ENCODE measurements around the gene ACE.

ACE gene

GRCh38 chr17:63494300-63494928 is 17.6 kb downstream of the ACE start:
- Histone ChIP-seq H3K4me1 (ENCODE audit: control insufficient read depth, insufficient read depth, low read length) (peaks cover 8% of the 10 kb centered on the region; the same call in 1 of the 2 replicates), H3K27ac (ENCODE audit: low read depth, low read length) (no peak overlapping the region), H3K9ac (ENCODE audit: low read depth, low read length) (no peak overlapping the region), H3K4me3 (ENCODE audit: low read depth, low read length) (no peak overlapping the region), H3K27me3 (ENCODE audit: control insufficient read depth, insufficient read depth, low read length) (no peaks in the 10 kb centered on the region), H3K9me3 (ENCODE audit: control insufficient read depth, insufficient read depth, low read length) (no peaks in the 10 kb centered on the region), H3K36me3 (ENCODE audit: control insufficient read depth, insufficient read depth, low read length) (no peaks in the 10 kb centered on the region)

GRCh38 chr17:63495491-63495890 is 18.6 kb downstream of the ACE start:
- Histone ChIP-seq H3K4me3 (ENCODE audit: low read depth, low read length) (no peak overlapping the region), H3K4me1 (ENCODE audit: control insufficient read depth, insufficient read depth, low read length) (peaks cover 8% of the 10 kb centered on the region; the same call in 1 of the 2 replicates), H3K27ac (ENCODE audit: low read depth, low read length) (no peak overlapping the region), H3K9me3 (ENCODE audit: control insufficient read depth, insufficient read depth, low read length) (no peaks in the 10 kb centered on the region), H3K9ac (ENCODE audit: low read depth, low read length) (no peak overlapping the region), H3K36me3 (ENCODE audit: control insufficient read depth, insufficient read depth, low read length) (no peaks in the 10 kb centered on the region), H3K27me3 (ENCODE audit: control insufficient read depth, insufficient read depth, low read length) (no peaks in the 10 kb centered on the region)

- H3K27me3 ChIP-seq (ENCODE audit: control insufficient read depth, insufficient read depth, low read length) = no peaks in the 10 kb centered on the region
Measured at GRCh38 chr17:63496177-63496576, 19.3 kb downstream of the ACE start.

GRCh38 chr17:63496663-63497400 is 20.0 kb downstream of the ACE start:
- Histone ChIP-seq H3K4me3 (ENCODE audit: low read depth, low read length) (no peak overlapping the region), H3K27ac (ENCODE audit: low read depth, low read length) (no peak overlapping the region), H3K4me1 (ENCODE audit: control insufficient read depth, insufficient read depth, low read length) (peaks cover 8% of the 10 kb centered on the region; the same call in 1 of the 2 replicates), H3K27me3 (ENCODE audit: control insufficient read depth, insufficient read depth, low read length) (no peaks in the 10 kb centered on the region), H3K36me3 (ENCODE audit: control insufficient read depth, insufficient read depth, low read length) (no peaks in the 10 kb centered on the region), H3K9ac (ENCODE audit: low read depth, low read length) (no peak overlapping the region), H3K9me3 (ENCODE audit: control insufficient read depth, insufficient read depth, low read length) (no peaks in the 10 kb centered on the region)

More at GRCh38 chr17:63496177-63496576, 19.3 kb downstream of the ACE start:
- Histone ChIP-seq H3K4me1 (ENCODE audit: control insufficient read depth, insufficient read depth, low read length) (peaks cover 8% of the 10 kb centered on the region; the same call in 1 of the 2 replicates), H3K36me3 (ENCODE audit: control insufficient read depth, insufficient read depth, low read length) (no peaks in the 10 kb centered on the region), H3K9ac (ENCODE audit: low read depth, low read length) (no peak overlapping the region), H3K4me3 (ENCODE audit: low read depth, low read length) (no peak overlapping the region), H3K9me3 (ENCODE audit: control insufficient read depth, insufficient read depth, low read length) (no peaks in the 10 kb centered on the region), H3K27ac (ENCODE audit: low read depth, low read length) (no peak overlapping the region)

- no peaks in the 10 kb centered on the region for H3K36me3 ChIP-seq (ENCODE audit: control insufficient read depth, insufficient read depth, low read length)
- H3K9ac ChIP-seq (ENCODE audit: low read depth, low read length) = no peak overlapping the region
- no peak overlapping the region for H3K4me3 ChIP-seq (ENCODE audit: low read depth, low read length)
- H3K9me3 ChIP-seq (ENCODE audit: control insufficient read depth, insufficient read depth, low read length) = no peaks in the 10 kb centered on the region
- no peaks in the 10 kb centered on the region for H3K27me3 ChIP-seq (ENCODE audit: control insufficient read depth, insufficient read depth, low read length)
- H3K4me1 ChIP-seq (ENCODE audit: control insufficient read depth, insufficient read depth, low read length) = peaks cover 8% of the 10 kb centered on the region; the same call in 1 of the 2 replicates
- H3K27ac ChIP-seq (ENCODE audit: low read depth, low read length) = no peak overlapping the region
Measured at GRCh38 chr17:63497708-63498483, 21.0 kb downstream of the ACE start.

- H3K4me3 ChIP-seq (ENCODE audit: low read depth, low read length) = no peak overlapping the region
- H3K27ac ChIP-seq (ENCODE audit: low read depth, low read length) = no peak overlapping the region
- H3K4me1 ChIP-seq (ENCODE audit: control insufficient read depth, insufficient read depth, low read length) = peaks cover 8% of the 10 kb centered on the region; the same call in 1 of the 2 replicates
- no peak overlapping the region for H3K9ac ChIP-seq (ENCODE audit: low read depth, low read length)
- no peaks in the 10 kb centered on the region for H3K27me3 ChIP-seq (ENCODE audit: control insufficient read depth, insufficient read depth, low read length)
- no peaks in the 10 kb centered on the region for H3K9me3 ChIP-seq (ENCODE audit: control insufficient read depth, insufficient read depth, low read length)
- H3K36me3 ChIP-seq (ENCODE audit: control insufficient read depth, insufficient read depth, low read length) = no peaks in the 10 kb centered on the region
Measured at GRCh38 chr17:63498626-63499195, 21.9 kb downstream of the ACE start.

GRCh38 chr17:63500543-63501390 is 23.9 kb downstream of the ACE start:
- no peak overlapping the region for H3K9ac ChIP-seq (ENCODE audit: low read depth, low read length)
- no peak overlapping the region for H3K27ac ChIP-seq (ENCODE audit: low read depth, low read length)
- H3K4me1 ChIP-seq (ENCODE audit: control insufficient read depth, insufficient read depth, low read length) = peaks cover 8% of the 10 kb centered on the region; the same call in 1 of the 2 replicates
- H3K27me3 ChIP-seq (ENCODE audit: control insufficient read depth, insufficient read depth, low read length) = no peaks in the 10 kb centered on the region
- no peak overlapping the region for H3K4me3 ChIP-seq (ENCODE audit: low read depth, low read length)
- H3K36me3 ChIP-seq (ENCODE audit: control insufficient read depth, insufficient read depth, low read length) = no peaks in the 10 kb centered on the region
- no peaks in the 10 kb centered on the region for H3K9me3 ChIP-seq (ENCODE audit: control insufficient read depth, insufficient read depth, low read length)

- Histone ChIP-seq H3K9ac (ENCODE audit: low read depth, low read length) (no peak overlapping the region), H3K27me3 (ENCODE audit: control insufficient read depth, insufficient read depth, low read length) (no peaks in the 10 kb centered on the region), H3K27ac (ENCODE audit: low read depth, low read length) (no peak overlapping the region), H3K36me3 (ENCODE audit: control insufficient read depth, insufficient read depth, low read length) (no peaks in the 10 kb centered on the region), H3K9me3 (ENCODE audit: control insufficient read depth, insufficient read depth, low read length) (no peaks in the 10 kb centered on the region), H3K4me3 (ENCODE audit: low read depth, low read length) (no peak overlapping the region), H3K4me1 (ENCODE audit: control insufficient read depth, insufficient read depth, low read length) (no peaks in the 10 kb centered on the region)
Measured at GRCh38 chr17:63503341-63503705, 26.5 kb downstream of the ACE start.

- no peak overlapping the region for H3K9ac ChIP-seq (ENCODE audit: low read depth, low read length)
- no peak overlapping the region for H3K4me3 ChIP-seq (ENCODE audit: low read depth, low read length)
- H3K27me3 ChIP-seq (ENCODE audit: control insufficient read depth, insufficient read depth, low read length) = no peaks in the 10 kb centered on the region
- no peak overlapping the region for H3K27ac ChIP-seq (ENCODE audit: low read depth, low read length)
- no peaks in the 10 kb centered on the region for H3K36me3 ChIP-seq (ENCODE audit: control insufficient read depth, insufficient read depth, low read length)
- H3K9me3 ChIP-seq (ENCODE audit: control insufficient read depth, insufficient read depth, low read length) = no peaks in the 10 kb centered on the region
- no peaks in the 10 kb centered on the region for H3K4me1 ChIP-seq (ENCODE audit: control insufficient read depth, insufficient read depth, low read length)
Measured at GRCh38 chr17:63504261-63504660, 27.4 kb downstream of the ACE start.

GRCh38 chr17:63505341-63505740 is 28.5 kb downstream of the ACE start:
- no peaks in the 10 kb centered on the region for H3K27me3 ChIP-seq (ENCODE audit: control insufficient read depth, insufficient read depth, low read length)
- H3K27ac ChIP-seq (ENCODE audit: low read depth, low read length) = no peak overlapping the region
- H3K9ac ChIP-seq (ENCODE audit: low read depth, low read length) = no peak overlapping the region
- no peak overlapping the region for H3K4me3 ChIP-seq (ENCODE audit: low read depth, low read length)
- no peaks in the 10 kb centered on the region for H3K36me3 ChIP-seq (ENCODE audit: control insufficient read depth, insufficient read depth, low read length)
- no peaks in the 10 kb centered on the region for H3K4me1 ChIP-seq (ENCODE audit: control insufficient read depth, insufficient read depth, low read length)
- H3K9me3 ChIP-seq (ENCODE audit: control insufficient read depth, insufficient read depth, low read length) = no peaks in the 10 kb centered on the region

Measured in HUES48 (cell line).